Measurements from ENCODE around the gene PTPRE.
A peak's percentile ranks its signal among the peaks of the same experiment; 100 is the strongest.

PTPRE gene

DNA sequence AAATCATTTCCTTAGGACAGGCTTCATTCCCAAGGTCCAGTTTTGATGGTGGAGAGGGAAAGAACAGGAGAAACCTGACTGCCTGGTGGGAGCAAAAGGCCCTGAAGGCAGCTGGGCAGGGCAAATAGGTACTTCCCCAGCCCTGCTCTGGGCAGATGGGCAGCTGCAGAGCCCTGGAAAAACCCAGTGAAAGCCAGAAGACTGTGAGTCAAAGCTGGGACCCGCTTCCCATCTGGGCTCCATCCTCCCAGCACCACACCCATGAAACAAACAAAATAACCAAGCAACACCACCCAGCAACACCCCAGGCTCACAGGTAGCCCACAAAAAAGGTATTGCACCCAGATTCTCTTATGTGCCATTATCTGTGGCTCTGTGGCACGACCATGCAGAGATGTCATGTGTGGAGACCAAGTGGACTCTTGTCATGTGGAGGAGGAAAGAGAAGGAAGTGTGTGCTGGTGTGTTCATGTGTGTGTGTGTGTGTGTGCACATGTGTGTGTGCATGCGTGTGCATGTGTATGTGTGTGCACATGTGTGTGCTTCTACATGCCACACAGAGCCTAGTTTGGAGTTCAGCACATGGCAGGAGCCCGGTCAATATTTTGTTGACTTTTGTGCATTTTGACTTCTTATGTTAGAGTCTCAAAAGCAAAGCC is 24.0 kb upstream of the PTPRE start:
- no peak for DNase-seq (ENCODE audit: low spot score)

DNA sequence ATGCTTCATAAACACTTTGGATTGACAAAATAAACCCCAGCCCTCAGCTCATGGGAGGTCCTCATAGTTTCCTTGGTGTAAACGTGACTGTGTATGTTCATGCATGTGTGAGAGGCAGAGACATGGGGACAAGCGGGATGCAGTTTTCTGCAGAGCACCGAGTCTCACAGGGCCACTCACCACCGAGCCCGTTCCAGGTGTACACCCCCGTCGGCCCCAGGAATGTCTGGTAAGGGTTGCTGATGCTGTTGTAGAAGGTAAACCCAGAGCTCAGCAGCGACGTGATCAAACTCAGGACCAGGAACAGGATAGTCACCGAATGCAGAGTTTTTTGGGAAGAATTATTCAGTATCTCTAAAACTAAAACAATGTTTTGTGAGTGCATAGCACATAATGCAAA is 23.4 kb upstream of the PTPRE start:
- DNase-seq (ENCODE audit: low spot score): no peak

DNA sequence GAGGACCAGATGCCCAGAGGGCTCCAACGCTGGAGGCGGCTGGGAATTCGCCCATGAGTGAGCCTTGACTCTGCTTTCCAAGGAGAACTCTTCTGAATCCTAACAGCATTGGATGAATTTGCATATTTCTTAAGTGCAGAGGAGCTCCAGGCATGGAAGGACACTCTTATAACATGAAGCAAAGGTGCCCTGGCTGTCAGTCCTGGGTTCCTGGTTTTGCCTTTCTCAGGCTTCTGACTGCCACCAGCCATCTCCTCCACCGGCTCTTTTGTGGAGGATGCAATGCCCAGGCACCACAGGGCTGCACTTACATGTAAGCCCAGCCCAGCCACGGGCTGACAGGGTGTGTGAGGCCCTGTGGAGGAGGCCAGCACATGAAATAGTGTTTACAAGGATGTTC is 22.4 kb upstream of the PTPRE start:
- no peak for DNase-seq (ENCODE audit: low spot score)

DNA sequence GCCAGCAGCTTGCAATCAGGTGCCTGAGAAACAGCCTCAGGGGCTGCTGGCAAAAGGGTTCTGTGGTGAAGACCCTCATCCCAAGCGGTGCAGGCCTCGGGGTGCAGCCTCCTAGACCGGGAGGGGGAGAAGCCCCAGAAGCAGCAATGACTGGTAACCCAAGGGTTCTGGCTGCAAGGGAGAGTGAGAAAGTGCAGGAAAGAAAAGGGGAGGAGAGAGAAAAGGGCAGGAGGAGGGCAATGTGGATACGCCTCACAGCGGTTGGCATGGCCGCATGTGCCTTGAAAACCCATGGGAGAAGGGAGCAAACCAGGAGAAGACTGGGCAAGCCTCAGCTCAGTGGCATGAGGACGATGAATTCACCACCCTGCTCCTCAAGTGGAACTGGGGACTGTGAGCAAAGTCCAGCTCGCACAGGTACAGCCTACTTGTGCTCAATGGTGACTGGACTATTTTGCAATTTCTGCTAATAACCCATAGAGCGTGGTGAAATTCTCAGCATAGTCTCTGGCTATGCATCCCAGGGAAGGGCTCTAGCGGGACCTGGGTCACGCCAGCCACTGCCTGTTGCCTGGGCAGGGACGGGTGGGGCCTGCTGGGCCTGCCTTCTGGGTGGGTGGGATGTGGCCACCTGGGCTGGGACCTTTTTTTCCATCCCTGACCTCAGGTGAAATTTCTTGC is 20.4 kb upstream of the PTPRE start:
- DNase-seq (ENCODE audit: low spot score): no peak

DNA sequence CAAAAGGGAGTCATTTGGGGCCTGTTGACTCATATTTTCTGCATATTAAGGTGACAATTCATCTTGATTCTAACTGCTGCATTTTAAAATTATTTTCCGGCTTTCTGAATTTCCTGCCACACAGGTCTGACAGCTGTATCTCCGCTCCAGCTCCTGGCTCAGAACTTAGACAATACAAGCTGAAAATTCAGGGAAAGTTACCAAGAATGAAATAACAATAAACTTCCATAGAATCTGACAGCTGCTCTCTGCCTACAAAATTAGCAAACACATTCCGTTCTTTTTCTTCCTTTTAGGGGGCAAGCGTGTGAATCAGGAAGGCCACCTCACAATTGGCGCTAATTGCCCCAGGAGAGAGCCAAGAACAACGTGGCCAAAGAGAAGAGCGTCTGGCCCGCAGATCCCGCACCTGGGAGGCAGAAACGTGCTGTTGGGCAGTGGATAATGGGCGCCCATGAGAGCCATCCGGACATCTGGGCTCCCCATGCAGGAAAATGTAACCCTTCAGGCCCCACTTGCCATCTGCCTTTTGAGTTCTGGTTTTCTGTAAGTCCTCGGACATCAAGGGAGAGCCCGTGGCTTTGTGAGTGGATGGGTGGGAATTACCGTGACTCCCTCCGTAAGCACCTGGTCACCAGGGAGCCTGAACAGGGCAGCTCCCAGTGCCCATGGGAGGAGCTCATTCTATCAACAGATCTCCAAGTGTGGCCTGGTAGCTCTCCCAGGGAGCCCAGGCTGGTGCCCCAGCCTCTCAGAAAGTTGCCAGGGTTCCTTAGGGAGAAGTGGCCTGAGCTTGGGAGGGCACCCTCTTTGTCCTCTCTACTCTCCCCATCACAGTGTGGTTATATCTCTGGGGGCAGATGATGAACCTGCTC is 19.1 kb upstream of the PTPRE start:
- no peak for DNase-seq (ENCODE audit: low spot score)

DNA sequence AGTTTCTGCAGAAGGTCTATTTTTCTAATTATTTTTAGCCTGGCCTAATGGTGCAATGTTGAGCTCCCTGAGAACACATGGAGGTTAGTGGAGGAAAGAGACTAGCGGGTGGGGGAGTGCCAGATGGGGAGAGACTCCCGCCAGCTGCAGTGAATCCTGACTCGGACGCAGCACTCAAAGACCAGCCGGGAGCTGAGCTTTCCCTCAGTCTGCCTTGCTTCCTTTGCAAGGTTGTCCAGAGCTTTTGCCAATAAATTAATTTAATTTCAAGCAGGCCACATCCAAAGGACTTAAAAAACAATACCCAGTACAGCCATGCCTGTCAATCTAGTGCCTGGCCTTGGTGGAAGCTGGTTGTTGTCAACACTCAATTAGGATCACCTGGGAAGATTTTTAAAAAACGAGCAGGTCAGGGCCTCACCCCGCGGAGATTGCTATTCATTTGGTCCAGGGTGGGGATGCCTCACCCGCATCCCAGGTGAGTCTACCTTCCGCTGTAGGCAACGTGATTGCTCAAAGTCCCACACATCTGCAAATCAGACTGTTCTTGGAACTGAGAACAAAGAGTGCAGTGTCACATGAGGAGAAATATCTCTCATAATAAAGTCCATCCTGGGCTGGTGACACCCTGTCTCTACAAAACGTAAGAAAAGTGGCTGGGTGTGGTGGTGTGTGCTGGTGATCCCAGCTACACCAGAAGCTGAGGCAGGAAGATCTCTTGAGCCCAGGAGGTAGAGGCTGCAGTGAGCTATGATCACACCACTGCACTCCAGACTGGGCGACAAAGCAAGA is 18.2 kb upstream of the PTPRE start:
- no peak for DNase-seq (ENCODE audit: low spot score)

DNA sequence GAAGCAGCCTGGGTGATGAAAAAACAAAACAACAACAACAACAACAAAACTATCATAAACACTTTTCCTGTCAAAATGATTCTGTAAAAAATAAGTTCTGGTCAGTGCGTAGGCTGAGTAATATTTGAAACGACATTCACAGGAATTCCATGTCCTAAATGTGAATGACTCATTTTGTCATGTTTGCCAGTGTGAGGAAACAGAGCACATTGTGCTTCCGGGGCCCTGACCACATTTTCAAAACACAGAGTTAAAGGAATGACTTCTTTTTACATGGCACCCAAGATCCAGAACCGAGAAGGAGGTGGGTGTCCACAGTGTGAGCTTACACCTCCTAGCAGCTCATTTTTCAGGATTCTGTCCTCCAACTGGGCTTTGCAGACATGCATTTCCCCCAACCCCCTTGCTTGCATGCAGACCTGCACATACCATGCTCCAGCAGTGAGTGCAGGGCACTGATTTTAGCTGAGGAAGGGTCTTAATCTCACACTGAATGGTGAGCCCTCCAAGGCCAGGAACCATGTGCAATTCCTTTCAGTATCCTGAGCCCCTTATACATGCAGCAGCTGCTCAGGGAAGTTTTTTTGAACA is 17.2 kb upstream of the PTPRE start:
- DNase-seq (ENCODE audit: low spot score): no peak

DNA sequence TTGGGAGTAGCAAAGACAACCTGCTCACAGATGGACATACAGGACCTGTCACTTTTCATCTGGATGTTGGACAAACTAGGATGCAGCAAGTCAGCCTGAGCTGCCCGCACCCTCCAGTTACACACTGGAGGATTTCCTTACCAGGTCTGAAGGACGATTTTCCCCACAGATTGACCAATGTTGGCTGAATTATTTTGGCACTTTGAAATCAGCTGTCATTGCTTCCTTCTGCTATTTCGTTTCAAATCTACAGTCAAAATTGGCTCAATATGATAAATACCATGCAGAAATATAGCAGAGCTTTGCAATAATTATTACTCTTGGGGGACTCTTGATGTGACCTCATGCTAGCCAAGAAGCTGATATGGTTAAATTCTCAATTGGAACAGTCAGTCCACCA is 16.7 kb upstream of the PTPRE start:
- DNase-seq (ENCODE audit: low spot score): no peak

DNA sequence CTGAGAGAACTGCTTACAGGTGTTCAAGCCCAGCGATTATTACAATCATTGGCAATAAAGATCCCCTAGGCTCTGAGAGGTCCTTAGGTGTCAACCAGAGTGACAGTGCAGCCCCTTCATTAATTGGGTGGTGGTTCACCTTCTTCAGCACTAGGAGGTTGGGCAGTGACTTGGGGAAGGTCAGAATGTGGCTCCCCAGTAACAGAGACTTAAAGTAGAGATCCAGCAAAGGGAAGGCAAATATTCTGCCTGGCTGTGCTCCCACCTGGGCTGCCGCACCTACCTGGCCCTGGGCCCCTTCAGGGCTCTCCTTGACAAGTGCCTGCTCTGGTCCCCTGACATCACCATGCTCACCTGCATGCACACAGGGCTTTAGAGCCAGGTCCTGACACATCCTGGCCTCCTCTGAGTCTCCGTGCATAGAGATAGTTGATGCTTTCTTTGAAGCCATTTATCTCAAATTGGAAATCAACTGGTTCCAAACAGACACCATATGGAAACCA is 16.0 kb upstream of the PTPRE start:
- no peak for DNase-seq (ENCODE audit: low spot score)

DNA sequence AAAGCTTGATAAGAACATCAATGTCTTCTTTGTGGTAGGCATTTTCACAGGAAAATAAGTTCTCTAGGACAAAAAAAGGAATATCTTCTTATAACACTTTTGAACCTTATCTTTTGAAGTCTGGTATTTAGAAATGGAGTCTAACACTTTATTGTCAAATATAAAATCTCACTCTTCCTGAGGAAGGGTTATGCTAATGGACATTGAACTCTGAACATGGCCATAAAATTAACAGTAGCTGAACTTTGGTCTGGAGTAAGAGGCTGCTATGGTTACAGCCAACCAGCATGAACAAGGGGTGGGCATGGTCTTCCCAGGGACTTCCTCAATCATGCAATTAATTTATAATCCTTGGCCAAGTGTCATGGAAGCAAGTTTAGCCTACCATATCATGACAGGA is 14.2 kb upstream of the PTPRE start, which contains the start of gene CLRN3:
CLRN3 (minus strand) TSS at position 199 of the 400 bp plus-strand sequence; CDS start at position 42, 157 bp downstream.
- no peak for DNase-seq (ENCODE audit: low spot score)

DNA sequence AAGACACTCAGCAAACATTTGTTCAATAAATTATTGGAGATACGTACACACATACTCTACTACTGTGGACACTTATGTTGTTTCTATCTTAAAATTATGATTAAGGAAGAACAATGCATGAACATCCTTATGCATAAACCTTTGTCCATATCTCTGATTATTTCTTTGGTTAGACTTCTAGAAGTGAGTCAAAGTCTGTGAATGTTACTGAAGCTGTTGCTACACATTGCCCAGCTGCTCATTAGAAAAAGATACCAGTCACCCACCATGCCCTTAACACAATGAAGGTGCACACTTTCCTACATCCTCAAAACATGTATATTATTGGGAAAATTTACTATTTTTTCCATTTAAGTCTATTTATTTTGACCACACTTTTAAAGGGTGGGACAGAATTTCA is 12.8 kb upstream of the PTPRE start:
- no peak for DNase-seq (ENCODE audit: low spot score)

DNA sequence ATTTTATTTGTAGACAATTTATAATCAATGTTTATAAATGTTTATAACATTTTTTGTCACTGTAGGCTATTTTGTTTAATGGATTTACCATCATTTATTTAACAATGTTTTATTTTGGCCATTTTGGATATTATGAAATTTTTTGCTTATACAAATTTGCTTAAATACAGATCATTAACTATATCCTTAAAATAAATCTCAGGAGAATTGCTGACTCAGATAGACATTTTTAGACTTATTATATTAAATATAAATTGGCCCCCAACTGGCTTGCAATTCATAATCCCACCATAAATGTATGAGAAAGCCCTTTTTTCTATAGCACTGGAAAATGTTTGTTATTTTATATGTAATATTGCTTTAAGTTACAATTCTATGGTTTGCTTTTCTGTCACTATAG is 10.3 kb upstream of the PTPRE start:
- DNase-seq (ENCODE audit: low spot score): no peak

DNA sequence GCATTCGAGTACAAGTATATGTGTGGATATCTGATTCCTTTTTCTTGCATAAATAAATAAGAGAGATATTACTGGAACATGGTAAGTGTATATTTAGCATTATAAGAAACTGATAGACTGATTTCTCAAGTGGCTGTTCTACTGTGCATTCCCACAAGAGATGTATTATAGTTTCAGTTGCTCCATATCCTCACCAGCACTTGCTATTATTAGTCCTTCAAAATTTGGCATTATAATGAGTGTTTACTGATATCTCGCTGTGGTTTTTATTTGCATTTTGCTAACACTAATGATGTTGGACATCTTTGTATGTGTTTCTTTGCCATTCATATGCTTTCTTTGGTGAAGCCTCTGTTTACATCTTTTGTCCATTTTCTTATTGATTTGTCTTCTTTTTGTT is 9.7 kb upstream of the PTPRE start:
- no peak for DNase-seq (ENCODE audit: low spot score)

DNA sequence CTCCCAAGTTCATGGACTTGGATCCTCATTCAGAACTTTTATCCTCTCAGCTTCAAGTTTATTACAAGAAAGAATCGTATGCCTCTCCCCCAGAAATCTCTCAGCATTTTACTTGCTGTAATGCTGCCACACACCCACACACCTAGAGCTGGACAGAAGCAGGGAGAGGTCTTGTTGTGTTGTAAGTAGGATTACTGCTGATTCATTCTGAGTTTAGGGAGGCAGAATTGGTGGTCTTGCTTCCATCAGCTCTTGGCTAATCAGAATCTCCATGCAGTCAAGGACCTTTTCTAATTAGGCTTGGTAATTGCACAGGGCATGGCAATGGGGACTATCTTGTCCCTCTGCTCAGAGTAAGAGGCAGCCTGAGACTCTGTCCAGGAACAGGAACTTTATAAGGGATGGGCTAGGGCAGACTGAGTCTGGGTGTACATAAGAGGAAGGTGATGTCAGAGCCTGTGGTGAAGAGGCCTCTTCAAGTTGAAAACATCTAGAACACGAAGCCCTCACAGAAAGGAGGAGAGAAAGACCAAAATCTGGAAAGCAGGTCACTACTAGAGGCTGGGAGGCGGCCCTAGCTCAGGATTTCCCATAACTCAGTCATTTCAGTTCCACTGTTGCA is 7.0 kb upstream of the PTPRE start:
- DNase-seq (ENCODE audit: low spot score): no peak

DNA sequence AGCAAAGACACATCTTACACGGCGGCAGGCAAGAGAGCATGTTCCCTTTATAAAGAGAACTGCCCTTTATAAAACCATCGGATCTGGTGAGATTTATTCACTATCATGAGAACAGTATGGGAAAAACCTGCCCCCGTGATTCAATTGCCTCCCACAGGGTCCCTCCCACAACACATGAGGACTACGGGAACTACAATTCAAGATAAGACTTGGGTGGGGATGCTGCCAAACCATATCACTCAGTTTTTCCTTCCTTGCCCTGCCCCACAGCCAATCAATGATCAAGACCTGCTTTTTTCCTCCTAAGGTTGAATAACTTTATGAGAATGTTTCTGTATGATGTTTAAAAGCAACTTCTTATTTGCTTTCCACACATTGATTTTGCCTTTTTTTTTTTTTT is 3.1 kb upstream of the PTPRE start:
- DNase-seq (ENCODE audit: low spot score): no peak

DNA sequence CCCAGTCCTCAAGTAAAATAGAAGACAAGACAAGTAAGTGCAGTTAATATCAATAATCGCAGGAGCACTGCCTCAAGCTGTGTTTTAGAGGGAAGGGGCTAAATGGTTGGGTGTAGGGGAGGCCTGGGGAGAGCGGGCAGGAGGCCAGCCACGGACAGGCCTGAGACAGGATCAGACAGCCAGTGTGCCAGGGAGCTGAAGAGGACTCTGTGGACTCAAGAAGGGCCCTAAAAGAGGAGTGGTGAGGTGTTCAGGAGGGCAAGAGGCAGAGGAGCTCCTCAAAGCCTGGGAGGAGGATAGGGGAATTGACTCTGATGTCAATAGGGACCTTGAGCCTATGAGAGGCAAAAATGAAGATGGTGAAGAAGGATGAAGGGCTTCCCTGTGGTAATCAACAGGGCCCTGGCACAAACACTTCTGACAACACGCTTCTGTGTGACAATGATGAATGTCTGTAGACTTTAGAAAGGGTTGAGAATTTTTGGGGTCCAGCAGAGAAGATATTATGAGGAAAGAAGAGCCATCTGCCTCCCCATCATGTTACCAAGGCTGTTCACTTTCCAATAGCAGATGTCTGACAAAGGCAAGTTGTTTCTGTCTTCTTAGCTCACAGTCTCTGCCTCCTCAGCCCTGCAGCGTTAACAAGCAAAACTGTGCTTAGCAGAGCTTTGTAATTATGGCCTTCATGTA is 2.4 kb upstream of the PTPRE start:
- no peak for DNase-seq (ENCODE audit: low spot score)

DNA sequence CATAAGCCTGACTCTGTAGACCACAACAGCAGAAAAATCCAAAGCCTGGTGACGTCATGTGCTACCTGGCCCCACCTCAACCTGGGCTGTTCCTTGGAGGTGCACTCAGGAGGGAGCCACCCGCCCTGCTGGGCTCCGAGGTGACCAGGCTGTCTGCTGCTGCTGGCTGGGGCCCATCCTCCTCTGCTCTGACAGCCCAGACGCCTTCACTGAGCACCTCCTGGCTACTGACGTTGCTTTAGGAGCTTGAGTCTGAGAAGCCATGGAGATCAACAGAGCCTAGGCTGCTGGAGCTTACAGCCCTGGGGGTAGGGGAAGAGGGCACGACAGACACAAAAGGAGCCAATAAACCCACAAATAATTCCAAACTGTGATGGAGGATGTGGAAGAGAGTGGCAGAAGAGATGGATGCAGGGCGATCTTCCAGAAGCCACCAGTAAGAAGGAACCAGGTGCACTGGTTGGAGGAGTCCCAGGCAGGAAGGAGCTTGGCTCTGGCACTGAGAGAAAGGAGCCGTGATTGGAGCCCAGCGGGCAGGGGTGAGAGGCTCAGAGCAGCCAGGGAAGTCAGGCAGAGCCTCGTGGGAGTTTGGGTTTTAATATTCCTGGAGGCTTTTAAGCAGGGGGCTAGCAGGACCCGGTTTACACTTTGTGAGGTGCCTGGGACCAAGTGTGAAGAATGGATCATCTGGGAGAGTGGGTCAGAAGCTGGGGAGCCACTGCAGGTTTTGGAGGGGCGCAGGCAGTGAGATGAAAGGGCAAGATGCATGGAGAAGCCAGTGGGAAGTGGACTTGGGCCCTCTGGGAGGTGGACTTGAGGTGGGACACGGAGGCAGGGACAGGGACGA is 1.7 kb upstream of the PTPRE start:
- DNase-seq (ENCODE audit: low spot score): no peak

DNA sequence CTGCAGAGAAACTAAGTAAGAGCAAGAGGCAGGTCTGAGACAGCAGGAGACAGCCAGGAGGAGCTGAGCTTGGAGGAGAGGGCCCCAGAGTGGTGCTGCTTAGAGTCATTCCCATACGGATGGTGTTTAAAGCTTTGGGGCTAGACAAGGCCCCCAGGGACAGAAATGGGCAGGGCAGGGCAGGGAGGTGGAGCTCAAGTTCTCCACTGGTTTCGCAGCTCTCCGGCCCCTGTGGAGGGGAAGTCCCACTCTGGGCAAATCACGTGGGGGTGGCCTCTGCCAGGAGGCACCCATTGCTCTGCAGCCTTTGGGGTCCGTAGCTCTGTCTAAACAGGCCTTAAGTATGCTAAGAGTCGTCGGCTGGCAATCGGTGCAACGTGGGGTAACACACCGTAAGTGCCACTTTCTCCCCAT is 1.0 kb upstream of the PTPRE start:
- DNase-seq (ENCODE audit: low spot score): no peak

DNA sequence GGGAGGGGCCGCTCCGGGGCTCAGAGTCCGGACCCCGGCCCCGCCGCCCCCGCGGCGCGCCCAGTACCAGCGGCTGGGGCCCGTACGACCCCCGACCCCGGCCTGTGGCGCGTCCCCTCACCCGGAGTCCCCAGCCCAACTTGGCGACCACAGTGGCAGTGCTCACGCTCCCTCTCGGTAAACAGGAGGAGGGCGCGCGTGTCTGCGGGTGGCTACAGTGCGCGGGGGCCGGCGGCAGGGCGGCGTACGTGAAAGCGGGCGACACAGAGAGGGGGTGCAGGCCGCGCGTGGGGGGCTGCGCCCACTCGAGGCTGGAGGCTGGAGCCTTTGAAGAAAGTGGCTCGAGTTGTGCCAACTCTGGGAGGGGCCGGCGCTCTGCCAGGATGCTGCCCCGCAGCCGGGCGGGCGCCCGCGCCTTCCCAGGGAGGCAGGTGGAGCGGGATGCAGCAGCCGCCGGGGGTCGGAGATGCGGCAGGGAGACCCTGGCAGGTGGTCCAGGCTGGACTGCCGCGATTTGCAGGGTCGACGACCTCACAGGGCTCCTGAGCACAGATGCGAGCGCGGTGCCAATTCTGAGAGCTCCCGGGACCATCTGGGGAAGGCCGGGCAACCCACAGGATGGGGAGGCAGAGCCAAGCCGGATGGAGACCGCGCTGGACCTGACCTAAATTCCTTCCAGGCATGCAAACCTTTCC is 655 bp downstream of the PTPRE start:
- peak; percentile 47 for DNase-seq (ENCODE audit: low spot score)
